ENCODE results near the gene TMEM191B.
"Not testable (repeated sequence)": the region's sequence is repeated elsewhere in the genome, so short reads cannot be mapped to it uniquely, and the experiment has no call there.

The TMEM191B gene

GRCh38 chr22:18554280-18555256, 27.0 kb downstream of the TMEM191B start:
- not testable (repeated sequence) for H3K4me3 ChIP-seq (ENCODE audit: low read depth, low read length)

GRCh38 chr22:18558516-18558915, 30.9 kb downstream of the TMEM191B start:
- not testable (repeated sequence) for H3K4me3 ChIP-seq (ENCODE audit: low read depth, low read length); DNase-seq (ENCODE audit: low read depth)

More at GRCh38 chr22:18554280-18555256, 27.0 kb downstream of the TMEM191B start:
- not testable (repeated sequence) for DNase-seq (ENCODE audit: low read depth)

GRCh38 chr22:18558939-18559338, 31.3 kb downstream of the TMEM191B start:
- H3K4me3 ChIP-seq (ENCODE audit: low read depth, low read length); DNase-seq (ENCODE audit: low read depth): not testable (repeated sequence)

- not testable (repeated sequence) for DNase-seq (ENCODE audit: low read depth); H3K4me3 ChIP-seq (ENCODE audit: low read depth, low read length)
Observed at GRCh38 chr22:18560099-18560974, 32.7 kb downstream of the TMEM191B start.

GRCh38 chr22:18570509-18571246, 43.1 kb downstream of the TMEM191B start:
- not testable (repeated sequence) for H3K4me3 ChIP-seq (ENCODE audit: low read depth, low read length); DNase-seq (ENCODE audit: low read depth)

- DNase-seq (ENCODE audit: low read depth); H3K4me3 ChIP-seq (ENCODE audit: low read depth, low read length): not testable (repeated sequence)
Observed at GRCh38 chr22:18573483-18574164, 46.0 kb downstream of the TMEM191B start.

- DNase-seq (ENCODE audit: low read depth); H3K4me3 ChIP-seq (ENCODE audit: low read depth, low read length): not testable (repeated sequence)
Observed at GRCh38 chr22:18574555-18574954, 47.0 kb downstream of the TMEM191B start.

- DNase-seq (ENCODE audit: low read depth): not testable (repeated sequence)
Observed at GRCh38 chr22:18575686-18576085, 48.1 kb downstream of the TMEM191B start.

GRCh38 chr22:18577090-18577818, 49.7 kb downstream of the TMEM191B start:
- not testable (repeated sequence) for H3K4me3 ChIP-seq (ENCODE audit: low read depth, low read length); DNase-seq (ENCODE audit: low read depth)

More at GRCh38 chr22:18575686-18576085, 48.1 kb downstream of the TMEM191B start:
- not testable (repeated sequence) for H3K4me3 ChIP-seq (ENCODE audit: low read depth, low read length)

GRCh38 chr22:18577847-18578246, 50.2 kb downstream of the TMEM191B start:
- not testable (repeated sequence) for H3K4me3 ChIP-seq (ENCODE audit: low read depth, low read length); DNase-seq (ENCODE audit: low read depth)

Measured in skeletal muscle cell (primary cell).